Activated T-cell treated with anti-CD3 and anti-CD28 coated beads for 48 hours (primary cell): ENCODE measurements around the gene MICU1.
"Not testable (repeated sequence)": the region's sequence is repeated elsewhere in the genome, so short reads cannot be mapped to it uniquely, and the experiment has no call there.

Experiments
- DNase-seq: peaks from one replicate; pipeline ENCODE4 v3.0.0-alpha.2; 2020; ENCODE audit warnings: low read depth

MICU1 gene

DNA sequence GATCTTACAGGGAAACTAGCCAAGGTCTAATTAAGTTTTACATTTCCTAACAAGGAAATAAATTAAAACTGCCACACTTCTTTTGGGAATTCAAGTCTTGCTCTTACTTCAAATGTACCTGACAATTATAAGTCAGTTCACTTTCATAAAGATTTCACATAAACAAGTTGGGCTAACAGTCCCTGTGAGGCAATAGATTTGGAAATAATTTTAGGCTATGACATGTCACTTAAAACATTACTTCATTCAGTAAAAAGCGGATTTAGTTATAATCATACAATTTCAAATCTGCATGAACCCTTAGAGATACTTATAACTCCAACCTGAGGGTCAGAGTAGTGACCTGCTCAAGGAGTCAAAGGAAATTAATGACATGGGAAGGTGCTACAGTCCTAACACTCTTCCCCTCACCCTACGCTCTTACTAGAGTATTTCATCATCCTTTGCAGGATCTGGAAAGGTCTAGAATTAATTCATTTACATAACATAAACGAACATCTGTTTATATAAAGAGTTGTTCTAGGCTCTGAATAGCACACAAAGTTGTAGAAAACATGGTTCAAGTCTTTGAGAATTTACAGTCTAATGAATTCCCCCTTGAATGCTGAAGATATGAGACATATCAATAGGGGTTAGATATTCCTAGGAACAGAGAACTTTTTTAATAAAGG is 238.8 kb downstream of the MICU1 start:
- DNase-seq = no peak

DNA sequence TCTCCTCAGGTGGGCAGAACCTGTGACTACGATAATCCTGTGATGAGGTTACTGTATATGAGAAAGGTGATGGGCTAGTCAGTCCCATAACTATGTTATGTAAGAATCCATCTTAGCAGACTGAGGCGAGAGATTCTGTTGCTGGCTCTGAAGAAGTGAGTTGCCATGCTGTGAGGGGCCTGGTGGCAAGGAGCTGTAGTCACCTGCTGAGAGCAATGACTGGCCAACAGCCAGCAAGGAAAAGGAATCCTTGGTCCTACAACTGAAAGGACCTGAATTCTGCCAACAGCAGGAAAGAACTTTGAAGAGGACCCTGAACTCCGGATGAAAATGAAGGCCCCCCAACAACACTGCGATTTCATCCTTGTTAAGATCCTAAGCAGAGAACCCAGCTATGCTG is 240.2 kb downstream of the MICU1 start:
- DNase-seq = no peak

DNA sequence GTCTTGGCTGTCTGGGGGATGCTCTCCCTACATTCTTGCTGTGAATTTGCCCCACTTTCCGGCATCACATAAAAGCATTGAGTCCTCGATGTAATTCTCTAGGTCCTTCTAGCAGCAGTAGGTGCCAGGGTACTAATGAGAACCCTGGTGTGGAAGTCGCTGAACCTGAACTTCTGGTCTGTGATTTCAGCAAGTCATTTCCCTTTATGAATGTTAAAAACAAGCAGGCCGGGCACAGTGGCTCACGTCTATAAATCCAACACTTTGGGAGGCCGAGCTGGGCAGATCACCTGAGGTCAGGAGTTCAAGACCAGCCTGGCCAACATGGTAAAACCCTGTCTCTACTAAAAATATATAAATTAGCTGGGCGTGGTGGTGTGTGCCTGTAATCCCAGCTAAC is 240.9 kb downstream of the MICU1 start:
- not testable (repeated sequence) for DNase-seq

DNA sequence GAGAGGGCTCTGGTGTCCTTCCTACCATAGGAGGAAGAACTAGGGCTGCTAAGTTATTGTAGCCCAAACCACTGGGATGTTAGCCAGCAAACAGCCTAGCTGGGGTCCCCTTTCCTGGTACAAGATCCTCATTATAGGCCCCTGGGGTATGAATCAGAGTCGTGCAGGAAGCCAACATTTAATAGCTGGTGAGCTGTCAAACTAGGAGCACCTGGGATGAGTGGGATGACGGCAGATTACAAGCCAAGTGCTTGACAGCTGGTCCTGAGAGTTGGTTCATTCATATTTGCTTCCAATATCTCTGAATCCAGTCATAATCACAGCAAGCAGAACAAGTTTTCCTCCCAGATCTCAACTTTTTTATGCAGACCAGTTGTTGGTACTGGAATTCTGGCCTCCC is 246.1 kb downstream of the MICU1 start:
- no peak for DNase-seq

DNA sequence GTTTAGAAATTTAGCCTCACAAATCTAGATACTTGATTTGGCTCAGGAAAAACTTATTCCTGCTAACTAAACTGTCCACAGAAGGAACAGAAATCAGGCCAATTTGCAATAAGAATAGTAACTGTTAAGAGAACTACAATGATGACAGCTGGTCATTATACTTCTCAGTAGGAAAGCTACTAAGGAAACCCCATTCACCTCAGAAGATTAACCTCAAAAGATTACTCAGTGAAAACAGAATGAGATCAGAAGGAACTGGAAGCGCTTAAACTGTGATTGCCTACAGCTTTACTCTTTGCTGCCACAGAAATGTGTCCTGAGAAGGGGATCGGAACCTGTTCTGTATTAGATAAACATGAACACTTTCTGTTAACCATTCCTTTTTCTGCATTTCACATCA is 246.8 kb downstream of the MICU1 start:
- DNase-seq = no peak

DNA sequence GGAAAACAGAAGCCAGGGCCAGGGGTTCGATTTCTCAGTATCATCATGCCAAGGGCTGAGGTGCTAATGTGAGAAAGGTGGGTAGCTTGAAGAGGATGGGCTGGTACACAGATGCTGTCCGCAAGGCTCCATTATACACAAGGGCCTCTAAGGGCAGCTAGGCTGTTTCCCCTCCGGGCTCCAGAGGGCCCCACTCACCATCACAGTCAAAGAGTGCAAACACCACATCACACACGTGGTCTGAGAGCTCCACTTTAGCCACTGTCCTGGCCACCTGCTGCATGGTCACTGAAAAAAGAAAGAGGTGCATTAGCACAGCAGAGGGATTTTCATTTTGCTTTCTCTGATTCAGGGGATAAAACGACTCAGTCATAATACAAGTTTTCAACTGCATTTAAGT is 250.3 kb downstream of the MICU1 start:
- DNase-seq = no peak

DNA sequence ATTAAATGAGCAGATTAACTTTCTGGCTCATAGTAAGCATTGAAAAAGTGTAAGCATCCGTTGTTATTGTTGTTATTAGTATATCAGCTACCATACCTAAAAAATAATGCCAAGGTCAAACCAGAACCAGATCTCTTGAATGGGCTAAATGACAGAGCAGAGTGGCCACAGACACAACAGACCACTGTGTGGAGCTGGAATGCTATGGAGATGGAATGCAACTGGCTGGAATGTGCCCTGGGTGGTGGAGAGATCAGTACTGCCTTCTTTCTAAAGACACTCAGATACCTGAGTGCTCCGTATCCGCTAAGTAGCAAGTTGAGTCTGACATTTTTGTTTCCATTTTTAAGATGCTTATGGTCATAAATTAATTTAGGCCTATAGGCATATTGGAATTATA is 250.7 kb downstream of the MICU1 start:
- DNase-seq = no peak

DNA sequence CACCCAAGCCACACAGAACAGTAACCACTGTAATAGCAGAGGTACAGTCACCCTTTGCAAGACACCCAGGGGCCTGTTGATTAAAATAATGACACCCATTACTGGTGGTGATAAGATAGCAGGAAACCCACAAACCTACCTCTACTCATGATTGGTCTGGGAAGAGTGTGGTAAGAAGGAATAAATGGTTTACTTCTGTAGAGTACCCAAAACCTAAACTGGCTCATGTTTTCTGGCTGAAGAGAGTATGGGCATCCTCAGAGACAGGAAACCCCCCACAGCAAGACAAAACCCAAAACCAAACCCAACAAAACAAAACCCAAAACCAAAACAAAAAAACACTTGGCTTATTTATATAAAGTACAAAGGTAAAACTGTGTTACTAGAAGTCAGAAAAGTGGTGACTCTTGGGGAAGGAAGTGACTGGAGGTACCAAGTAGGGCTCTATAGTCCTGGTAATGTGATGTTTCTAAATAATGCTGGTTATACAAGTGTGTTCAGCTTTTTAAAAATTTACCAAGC is 255.6 kb downstream of the MICU1 start:
- no peak for DNase-seq

DNA sequence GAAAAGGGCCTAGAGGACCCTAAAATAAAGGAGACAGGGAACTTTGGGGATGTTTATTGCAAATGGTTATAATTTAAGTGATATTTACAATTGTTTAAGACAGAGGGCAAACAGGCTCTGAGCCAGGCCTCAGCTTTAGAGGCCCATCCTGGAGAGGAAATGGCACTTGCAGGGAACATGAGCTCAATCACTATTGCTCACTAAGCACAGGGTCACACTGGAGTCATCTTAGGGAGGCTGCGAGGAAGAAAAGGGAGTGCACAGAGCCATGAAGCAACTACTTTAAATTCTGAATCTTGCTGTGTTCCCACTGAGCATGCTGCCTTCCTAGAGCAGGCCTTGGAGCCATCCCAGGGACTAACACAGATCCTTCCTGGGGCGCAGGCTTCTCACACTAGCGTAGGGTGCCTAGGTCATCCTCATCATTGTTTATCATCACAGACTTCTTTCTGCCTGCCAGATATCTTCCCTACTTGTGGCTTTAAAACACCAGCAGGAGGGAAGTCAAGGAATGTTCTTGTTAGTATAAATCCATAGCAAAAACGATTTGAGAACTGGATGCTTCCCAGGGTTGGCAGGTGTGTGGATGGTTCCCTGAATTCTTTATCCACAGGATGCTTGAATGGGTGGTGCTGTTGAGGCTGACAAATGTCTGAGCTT is 258.4 kb downstream of the MICU1 start:
- DNase-seq = no peak

DNA sequence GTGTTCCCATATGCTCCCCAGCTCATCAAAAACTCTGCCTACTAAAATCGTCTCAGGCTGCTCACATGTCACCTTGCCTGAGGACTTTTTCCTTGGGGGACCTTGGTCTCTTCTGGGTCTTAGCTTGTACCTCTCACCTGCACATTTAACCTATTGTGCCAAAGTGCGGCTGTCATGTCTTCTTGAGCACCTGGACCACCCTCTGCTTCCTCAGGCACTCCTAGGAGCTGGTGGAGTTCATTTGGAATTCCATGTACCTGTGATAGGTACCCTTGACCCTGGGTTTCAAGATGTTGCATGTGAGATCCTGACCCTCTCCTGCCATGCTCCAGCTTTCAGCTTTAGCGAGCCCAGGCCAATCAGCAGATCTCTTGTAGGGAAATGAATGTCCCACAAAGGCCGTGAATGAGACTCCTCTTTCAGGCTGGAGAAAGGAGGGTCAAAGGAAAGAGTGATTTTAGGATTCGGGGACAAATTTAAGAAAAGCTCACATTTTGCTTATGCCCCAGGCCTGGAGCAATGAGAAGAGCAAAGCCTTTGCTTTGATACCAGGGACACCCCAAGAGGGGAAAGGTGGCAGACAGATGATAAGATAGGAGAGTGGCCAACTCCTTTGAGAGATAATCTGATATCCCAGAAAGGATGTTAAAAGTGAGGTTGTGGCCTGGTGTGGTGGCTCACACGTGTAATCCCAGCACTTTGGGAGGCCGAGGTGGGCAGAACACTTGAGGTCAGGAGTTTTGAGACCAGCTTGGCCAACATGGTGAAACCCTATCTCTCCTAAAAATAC is 260.6 kb downstream of the MICU1 start:
- no peak for DNase-seq

DNA sequence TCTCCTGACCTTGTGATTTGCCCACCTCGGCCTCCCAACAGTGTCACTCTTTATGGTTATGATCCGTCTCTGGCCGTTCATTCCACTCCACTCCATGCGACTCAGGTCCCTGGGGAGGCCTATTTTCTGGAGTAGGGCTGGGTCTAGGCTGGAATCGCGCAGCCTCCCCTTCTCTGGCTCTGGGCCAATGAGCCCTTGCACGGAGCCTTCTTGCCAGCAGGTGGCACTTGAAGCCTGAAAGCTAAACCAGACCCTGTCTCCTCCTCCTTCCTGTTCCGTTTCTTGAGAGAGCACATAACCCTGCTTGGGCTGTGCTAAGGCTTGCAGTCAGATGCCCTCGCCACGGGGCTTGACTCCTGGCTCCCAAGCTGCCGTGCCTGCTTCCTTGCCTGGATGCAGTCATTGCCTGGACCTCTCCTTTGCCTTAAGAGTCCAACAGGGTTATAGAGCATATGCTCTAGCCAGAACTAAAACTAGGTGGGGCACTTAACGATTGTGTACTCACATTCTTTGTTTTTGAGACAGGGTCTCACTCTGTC is 261.6 kb downstream of the MICU1 start:
- peak; percentile 76 for DNase-seq

DNA sequence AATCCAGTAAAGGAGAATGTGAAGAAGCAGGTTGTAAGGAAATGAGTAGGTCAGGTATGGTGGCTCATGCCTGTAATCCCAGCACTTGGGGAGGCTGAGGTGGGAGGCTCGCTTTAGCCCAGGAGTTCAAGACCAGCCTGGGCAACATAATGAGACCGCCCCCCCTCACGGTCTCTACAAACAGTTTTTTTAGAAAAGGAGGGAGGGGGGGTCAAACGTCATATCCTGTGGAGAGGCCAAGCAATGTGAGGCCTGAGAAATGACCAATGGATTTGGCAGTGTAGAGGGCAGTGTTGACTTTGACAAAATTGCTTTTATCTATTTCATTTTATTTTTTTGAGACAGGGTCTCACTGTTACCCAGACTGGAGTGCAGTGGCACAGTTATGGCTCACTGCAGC is 268.9 kb downstream of the MICU1 start:
- DNase-seq = no peak

DNA sequence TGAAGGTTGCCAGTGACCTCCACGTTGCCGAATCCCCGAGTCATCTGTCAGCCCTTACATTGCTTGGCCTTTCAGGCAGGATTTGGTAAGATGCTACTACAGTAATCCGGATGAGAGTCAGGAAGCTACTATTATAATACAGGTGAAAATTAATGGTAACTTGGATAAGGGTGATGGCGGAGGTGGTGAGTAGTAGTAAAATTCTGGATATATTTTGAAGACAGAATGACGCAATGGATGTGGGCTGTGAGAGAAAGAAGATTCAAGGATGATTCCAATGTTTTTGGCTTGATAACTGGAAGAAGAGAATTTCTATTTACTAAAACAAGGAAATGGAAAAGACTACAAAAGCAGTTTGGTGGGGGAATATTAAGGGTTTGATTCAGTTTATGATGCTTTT is 269.8 kb downstream of the MICU1 start:
- no peak for DNase-seq

DNA sequence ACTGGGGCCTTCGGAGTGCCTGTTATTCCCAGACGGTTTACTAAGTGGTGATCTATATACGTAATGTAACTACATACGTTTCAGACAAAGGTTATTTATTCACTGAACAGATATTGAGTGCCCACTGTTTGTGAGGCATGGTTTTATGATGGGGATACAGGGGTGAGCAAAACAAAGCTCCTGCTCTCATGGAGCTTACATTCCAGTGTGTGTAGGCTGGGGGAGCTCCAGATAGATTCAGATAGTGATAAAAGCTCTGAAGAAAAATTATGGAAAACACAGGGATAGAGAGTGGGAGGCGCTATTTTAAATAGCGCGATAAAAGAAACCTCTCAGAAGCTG is 270.7 kb downstream of the MICU1 start:
- DNase-seq = no peak

DNA sequence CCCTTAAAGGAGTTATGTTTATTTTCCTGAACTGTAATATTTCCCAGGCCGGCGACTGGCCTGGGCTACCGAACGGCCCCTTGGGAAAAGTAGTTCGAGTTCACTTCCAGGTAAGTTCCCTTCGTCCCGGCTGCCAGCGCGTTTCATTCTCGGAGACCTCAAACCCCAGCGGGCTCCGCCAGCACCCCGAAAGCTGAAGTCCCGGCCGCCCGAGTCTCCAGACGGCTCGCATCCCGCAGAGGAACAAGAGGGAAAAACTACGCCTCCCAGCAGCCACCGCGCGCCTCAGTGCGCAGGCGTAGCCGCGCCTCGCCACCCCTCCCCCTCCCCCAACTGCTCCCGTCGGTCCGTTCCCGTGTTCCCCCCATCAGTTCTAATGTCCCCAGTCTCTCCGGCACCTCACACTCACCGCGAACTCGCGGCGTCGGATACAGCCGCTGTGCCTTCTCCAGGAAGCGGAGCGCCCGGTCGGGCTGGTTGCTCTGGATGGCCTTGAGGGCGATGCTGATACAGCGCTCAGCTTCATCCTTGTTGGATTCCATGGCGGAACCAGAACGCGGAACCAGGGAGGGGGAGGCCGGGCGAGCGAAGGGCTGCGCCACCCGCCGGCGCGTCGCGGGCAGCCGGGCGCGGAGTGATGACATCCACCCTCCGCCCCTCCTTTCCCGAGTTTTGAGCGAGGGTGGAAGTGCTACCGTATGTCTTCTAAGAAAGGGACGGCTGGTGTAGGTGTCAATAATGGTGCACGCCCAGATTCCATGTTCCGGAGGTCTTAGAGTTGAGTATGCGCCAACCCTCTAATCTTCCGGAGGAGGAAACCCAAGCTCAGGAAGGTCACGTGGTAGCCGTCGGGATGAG is 271.3 kb downstream of the MICU1 start, which contains the start of gene DNAJB12:
TSS of gene DNAJB12 (minus strand) at position 564 of the 858 bp plus-strand sequence. CDS start at position 542, 22 bp downstream.
- DNase-seq = peak; percentile 88

DNA sequence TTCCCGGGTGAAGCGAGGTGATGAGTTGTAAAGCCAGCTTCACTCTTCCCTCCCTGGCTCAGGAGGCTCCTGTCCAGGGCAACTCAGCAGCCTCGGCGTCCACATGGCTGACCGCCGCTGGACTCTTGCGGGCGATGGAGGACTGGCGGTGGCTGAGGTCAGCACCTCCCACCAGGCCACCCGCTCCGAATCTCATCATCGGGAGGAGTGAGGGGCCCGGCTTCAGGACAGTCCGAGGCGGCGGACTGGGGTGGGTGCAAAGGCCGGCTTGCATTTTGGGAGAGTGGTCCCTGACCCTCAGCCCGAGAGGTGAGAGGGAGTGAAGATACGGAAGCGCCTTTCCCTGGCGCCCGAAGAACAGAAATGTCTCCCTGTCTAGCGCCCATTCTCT is 271.9 kb downstream of the MICU1 start:
- no peak for DNase-seq

DNA sequence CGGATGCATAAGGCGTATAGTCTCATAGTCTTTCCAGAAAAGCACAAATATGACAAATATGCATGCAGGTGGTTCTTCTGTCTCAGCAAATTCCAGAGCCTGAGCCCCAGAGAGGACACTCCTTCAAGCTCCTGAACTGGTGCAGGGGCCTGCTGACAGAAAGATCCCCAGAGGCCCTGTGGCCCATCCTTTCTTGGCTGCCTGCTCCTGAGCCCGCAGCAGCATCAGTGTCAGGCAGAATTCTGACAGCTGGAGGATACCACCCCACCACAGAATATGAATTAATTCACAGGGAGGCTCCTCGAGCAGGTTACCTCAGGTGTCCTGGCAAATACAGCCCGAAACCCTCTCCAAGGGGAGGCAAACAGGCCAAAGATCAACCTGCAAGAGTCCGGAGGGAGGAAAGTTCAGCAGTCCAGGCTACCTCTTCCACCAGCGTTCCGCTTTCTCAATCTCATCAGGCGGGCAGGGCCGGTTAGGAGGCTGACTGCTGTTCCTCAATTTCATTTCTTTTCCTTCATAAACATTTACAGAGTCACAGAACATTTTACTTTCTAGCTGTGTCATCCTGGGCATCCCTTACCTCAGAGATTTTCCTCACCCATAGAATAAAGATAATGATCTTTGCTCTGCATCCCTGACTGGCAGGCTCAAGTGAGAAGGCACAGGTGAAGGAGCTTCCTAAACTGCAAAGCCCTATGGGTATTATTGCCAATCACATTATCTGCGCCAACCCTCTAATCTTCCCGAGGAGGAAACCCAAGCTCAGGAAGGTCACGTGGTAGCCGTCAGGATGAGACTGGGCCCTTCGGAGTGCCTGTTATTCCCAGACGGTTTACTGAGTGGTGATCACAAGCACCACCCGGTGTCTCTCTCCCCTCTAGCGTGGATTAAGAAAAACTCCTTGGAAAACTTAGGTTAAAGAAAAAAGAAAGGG is 272.6 kb downstream of the MICU1 start:
- DNase-seq = no peak

DNA sequence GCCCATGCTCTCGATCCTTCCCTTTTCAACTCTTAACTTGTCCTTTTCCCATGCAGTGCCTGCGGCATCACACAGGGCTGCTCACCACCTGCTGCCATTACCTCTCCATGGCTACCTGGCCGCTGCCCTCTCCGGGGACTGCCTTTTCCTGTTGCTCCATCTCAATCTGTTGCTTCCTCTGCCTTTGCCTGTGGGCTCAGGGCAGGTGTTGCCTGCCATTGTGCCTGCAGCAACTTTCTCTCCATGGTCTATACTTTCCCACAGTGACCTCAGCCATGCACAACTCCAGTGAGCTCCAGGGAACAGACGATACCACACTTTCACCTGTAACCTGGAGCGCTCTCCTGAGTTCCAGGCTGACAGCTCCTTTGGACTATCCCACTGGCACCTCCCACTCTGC is 274.4 kb downstream of the MICU1 start:
- DNase-seq = no peak

DNA sequence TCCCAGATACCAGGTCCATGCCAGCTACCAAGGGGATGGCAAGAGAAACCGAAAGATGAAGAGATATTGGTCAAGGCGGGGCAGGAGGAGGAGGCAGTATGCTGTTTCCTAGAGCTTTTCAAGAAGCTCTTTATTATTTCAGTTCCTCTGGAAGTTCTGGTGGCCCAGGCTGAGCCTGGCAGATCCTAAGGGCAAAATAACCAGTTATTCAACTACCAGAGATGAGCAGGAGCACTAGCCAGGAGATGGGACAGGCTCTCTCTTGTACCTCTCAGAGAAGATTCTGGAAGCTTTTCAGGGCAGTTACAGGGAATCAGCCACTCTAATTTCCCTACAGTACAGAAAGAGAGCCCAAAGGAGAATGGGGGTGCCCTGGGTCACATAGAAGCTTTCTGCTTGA is 276.4 kb downstream of the MICU1 start:
- DNase-seq = no peak

DNA sequence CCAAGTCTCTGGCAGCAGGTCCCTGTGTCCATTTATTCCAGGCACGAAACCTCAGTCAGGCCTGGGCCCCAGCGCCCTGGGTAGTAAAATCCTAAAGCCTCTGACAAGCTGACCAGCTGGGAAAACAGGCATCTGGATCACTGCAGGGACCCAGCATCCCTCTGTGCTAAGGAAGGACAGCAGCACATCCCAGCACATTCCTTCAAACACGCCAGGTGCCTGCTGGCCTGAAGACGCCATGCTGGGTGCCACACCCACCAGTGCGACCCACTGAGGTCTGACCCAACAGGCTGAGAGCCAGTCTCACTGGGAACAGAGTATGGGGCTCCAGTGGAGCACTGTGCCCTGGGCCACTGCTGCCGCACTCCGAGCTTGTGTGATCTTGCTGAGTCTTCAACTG is 277.6 kb downstream of the MICU1 start:
- no peak for DNase-seq

DNA sequence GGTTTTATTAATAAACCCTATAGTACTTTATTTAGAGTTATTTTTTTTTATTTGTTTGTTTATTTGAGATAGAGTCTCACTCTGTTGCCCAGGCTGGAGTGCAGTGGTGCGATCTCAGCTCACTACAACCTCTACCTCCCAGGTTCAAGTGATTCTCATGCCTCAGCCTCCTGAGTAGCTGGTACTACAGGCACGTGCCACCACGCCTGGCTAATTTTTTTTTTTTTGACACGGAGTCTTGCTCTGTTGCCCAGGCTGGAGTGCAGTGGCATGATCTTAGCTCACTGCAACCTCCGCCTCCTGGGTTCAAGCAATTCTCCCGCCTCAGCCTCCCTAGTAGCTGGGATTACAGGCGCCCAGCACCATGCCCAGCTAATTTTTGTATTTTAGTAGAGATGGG is 279.8 kb downstream of the MICU1 start:
- not testable (repeated sequence) for DNase-seq
